Activated naive CD8-positive, alpha-beta T cell treated with anti-CD3 and anti-CD28 coated beads, Interleukin-2, amount 10 ng/mL, durations not matched to agents 7 days and 5 days (primary cell): ENCODE measurements around the gene HEXIM2. TPM values are rescaled to one million over a fixed set of nuclear protein-coding genes. Genes with fewer than 3 reads are reported as not detected.

Experiments used
- ATAC-seq: fragments of 150-1000 bp; cut with Tn5 transposase; one replicate; pipeline ENCODE4 v1.10.0; 2021; ENCODE audit warnings: low read depth, moderate library complexity
- POLR2A ChIA-PET: fragments of 350-600 bp; sonication (Branson Sonifier 250); formaldehyde crosslinking; loops from one replicate; lab custom pipeline; 2021; ENCODE audit warnings: antibody characterized with exemption; lab: Charles Lee
- DNase-seq: peaks from one replicate; pipeline ENCODE4 v3.0.0; 2021
- H3K27ac Mint-ChIP-seq: one replicate; pipeline ENCODE4 v1.8.0; 2022; ENCODE audit warnings: mild to moderate bottlenecking, mixed read lengths
- H3K27me3 Mint-ChIP-seq: one replicate; pipeline ENCODE4 v1.8.0; 2022; ENCODE audit warnings: mild to moderate bottlenecking, moderate library complexity, mixed read lengths
- H3K36me3 Mint-ChIP-seq: one replicate; pipeline ENCODE4 v1.8.0; 2021; ENCODE audit warnings: mild to moderate bottlenecking, mixed read lengths
- H3K4me1 Mint-ChIP-seq: one replicate; pipeline ENCODE4 v1.8.0; 2021; ENCODE audit warnings: mixed read lengths
- H3K4me3 Mint-ChIP-seq: one replicate; pipeline ENCODE4 v1.8.0; 2022; ENCODE audit warnings: mild to moderate bottlenecking, moderate library complexity, mixed read lengths
- H3K9me3 Mint-ChIP-seq: one replicate; pipeline ENCODE4 v1.8.0; 2021; ENCODE audit warnings: mixed read lengths
- total RNA-seq, 2 experiments: library from RNA; stranded (reverse); gene quantifications; one replicate each; pipeline ENCODE4 v1.2.3, GENCODE V29; 2021

Gene HEXIM2
- total RNA-seq, 2 experiments from 2014 or later, result 6.7 to 7.7 TPM

DNA sequence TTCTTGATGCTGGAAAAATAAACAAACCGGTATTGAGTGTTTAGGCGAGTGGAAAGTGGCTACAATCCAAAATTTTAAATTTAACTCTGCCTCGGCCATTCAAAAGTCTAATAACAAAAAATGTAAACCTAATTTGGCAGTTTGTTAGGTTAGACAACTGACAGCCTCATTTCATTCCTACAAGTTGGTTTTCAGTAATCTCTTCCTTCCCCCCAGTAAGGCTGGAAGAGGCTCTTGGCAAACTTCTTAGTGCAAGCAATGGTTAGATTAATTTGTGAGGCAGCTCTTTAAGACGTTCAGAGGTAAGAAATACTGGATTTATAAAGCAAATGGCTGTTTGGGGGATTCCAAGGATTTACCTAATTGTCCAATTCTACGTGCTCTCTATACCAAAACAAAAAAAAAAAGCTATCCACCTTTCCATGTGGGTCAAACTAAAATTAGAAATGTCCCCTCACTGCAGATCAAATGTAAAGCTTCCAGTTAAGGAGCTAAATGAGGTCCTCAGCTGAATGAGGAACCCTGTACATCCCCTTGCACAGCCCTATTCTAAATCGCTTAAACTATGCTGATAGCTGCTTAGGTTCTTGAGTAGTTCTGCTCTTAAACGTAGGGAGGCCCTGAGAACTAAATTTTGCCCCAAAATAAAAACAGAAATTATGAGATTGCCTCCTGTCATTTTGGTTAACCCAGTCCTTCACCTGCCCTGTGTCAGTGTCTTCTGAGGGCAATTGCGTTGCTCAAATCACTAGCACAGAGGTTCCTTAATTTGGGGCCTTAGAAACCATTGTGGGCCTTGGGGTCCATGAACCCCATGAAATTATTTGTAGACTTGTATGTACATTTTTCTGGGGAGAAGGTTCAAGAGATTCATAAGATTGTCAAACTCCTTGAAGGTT lies 10.5 kb upstream of the HEXIM2 start:
- ATAC-seq, result no peak
- H3K27me3 Mint-ChIP-seq, result no peaks in the 10 kb centered on the region
- no peak for DNase-seq
- no peaks in the 10 kb centered on the region for H3K9me3 Mint-ChIP-seq
- POLR2A ChIA-PET, result interaction anchor here (0.6 to 8.8 kb wide), 17 partner anchors 9 to 595 kb away, joined by 3 to 290 read pairs (median 4); partner anchors contain the start of genes ACBD4, FMNL1 and HEXIM2
- peaks cover 8% of the 10 kb centered on the region for H3K36me3 Mint-ChIP-seq
- peak overlapping the region; percentile 99 for H3K4me3 Mint-ChIP-seq
- H3K27ac Mint-ChIP-seq, result peak overlapping the region; percentile 78
- H3K4me1 Mint-ChIP-seq, result peaks cover 25% of the 10 kb centered on the region

DNA sequence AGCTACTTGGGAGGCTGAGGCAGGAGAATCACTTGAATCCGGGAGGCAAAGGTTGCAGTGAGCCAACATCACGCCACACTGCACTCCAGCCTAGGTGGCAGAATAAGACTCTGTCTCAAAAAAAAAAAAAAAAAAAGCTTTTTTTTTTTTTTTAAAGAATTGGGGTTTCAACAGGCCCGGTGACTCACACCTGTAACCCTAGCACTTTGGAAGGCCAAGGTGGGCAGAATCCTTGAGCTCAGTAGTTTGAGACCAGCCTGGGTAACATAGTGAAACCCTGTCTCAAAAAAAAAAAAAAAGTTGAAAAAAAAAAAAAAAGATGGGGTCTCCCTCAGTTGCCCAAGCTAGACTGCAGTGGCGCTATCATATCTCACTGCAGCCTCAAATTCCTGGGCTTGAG lies 6.6 kb upstream of the HEXIM2 start:
- DNase-seq, result no peak
- no peak for ATAC-seq
- POLR2A ChIA-PET, result interaction anchor here (0.6 to 1.5 kb wide), 7 partner anchors 18 to 837 kb away, joined by 3 to 9 read pairs (median 3); partner anchors contain the start of genes ACBD4 and FMNL1
- Mint-ChIP-seq H3K4me3 (no peak overlapping the region), H3K4me1 (peaks cover 33% of the 10 kb centered on the region), H3K36me3 (peaks cover 16% of the 10 kb centered on the region), H3K27ac (no peak overlapping the region), H3K27me3 (no peaks in the 10 kb centered on the region), H3K9me3 (no peaks in the 10 kb centered on the region)

DNA sequence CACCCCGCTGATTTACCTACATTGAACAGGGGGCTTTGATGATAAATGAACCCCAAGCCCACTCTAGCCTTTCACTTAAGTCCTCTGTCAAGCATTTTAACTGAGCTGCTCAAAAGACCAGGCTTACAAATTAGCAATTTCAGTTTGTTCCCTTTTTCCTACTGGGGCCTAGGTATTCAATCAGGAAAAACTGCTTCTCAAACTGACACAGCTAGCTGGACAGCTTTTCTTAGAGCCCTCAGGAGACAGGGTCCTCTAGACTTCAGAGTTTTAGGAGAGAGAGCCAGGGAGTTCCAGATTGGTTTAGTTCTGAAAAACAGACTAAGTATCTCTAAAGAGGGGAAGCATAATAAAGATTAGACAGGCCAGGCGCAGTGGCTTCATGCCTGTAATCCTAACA lies 6.2 kb upstream of the HEXIM2 start:
- DNase-seq (no peak), ATAC-seq (no peak)
- POLR2A ChIA-PET, result interaction anchor here (0.6 to 1.5 kb wide), 6 partner anchors 17 to 93 kb away, joined by 3 to 9 read pairs (median 4); partner anchors contain the start of genes ACBD4 and FMNL1
- H3K36me3 Mint-ChIP-seq, result peaks cover 16% of the 10 kb centered on the region
- H3K27ac Mint-ChIP-seq, result no peak overlapping the region
- no peaks in the 10 kb centered on the region for H3K27me3 Mint-ChIP-seq
- H3K4me1 Mint-ChIP-seq, result peaks cover 33% of the 10 kb centered on the region
- no peaks in the 10 kb centered on the region for H3K9me3 Mint-ChIP-seq
- no peak overlapping the region for H3K4me3 Mint-ChIP-seq

DNA sequence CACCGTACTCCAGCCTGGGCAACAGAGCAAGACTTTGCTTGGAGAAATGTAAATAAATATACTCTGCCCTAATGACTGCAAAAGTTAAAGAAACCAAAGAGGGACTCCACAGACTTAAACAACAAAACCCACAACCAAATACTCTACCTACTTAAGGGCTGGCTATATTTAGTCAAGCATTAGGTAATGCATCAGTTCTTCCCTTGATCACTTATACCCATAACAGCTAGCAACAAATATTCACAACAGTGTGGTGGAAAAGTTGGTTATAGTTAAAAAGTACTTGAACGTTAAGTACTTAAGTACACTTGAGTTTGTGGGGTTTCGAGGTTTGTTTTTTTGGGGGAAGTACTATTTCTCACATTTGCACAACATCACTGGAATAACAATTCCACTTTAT lies 5.4 kb upstream of the HEXIM2 start:
- peak overlapping the region; percentile 34 for H3K27ac Mint-ChIP-seq
- no peaks in the 10 kb centered on the region for H3K27me3 Mint-ChIP-seq
- DNase-seq (no peak), ATAC-seq (no peak)
- H3K36me3 Mint-ChIP-seq, result peaks cover 16% of the 10 kb centered on the region
- POLR2A ChIA-PET, result no interaction called here
- H3K4me3 Mint-ChIP-seq, result no peak overlapping the region
- peaks cover 27% of the 10 kb centered on the region for H3K4me1 Mint-ChIP-seq
- H3K9me3 Mint-ChIP-seq, result no peaks in the 10 kb centered on the region

DNA sequence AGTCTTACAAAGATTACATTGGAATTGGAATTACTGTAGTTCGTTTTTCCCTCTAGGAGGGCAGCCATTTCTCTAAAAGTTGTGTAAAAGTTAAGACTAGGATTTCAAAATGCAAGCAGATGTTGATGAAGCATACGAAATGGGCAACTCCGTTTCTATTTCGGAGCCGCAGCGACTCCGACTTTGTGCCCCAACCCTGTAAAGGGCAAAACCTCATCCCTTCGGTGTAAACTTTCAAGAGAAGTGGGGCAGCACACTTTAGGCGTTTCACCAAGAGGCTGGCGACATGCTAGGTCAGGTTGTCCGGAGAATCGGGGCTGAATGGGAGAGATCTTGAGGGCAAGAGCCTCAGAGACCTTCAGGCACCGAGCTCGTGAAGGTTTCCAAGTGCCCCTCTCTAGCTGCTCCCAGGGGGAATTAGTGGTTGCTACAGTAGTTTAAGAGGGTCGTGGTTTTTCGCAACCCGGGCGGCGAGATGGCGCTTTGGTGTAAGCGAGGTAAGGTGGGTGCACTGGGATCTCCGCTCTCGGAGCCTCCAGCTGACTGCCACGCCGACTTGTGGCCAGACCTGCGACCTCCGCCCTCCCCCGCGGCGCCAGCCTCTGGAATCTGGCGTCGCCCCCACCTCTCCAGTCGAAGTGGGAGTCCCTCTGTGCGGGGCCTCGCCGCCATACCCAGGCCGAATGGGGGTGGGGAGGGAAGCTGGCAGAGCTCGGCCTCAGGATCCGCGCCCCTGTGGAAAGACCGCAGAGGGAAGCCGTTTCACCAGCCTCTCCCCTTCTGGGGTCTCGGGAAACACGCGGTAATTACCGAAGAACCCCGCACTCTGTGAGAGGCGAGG lies 1.0 kb upstream of the HEXIM2 start:
- Mint-ChIP-seq H3K27me3 (no peaks in the 10 kb centered on the region), H3K9me3 (no peaks in the 10 kb centered on the region), H3K36me3 (peaks cover 17% of the 10 kb centered on the region), H3K27ac (peak overlapping the region; percentile 99), H3K4me3 (peak overlapping the region; percentile 99), H3K4me1 (peaks cover 38% of the 10 kb centered on the region)
- DNase-seq (no peak), ATAC-seq (peak; percentile 12)
- POLR2A ChIA-PET, result interaction anchor here (0.6 to 7.3 kb wide), 24 partner anchors 9 to 234 kb away, joined by 3 to 290 read pairs (median 5); partner anchors contain the start of genes ACBD4, C1QL1, HEXIM1 and MAP3K14

DNA sequence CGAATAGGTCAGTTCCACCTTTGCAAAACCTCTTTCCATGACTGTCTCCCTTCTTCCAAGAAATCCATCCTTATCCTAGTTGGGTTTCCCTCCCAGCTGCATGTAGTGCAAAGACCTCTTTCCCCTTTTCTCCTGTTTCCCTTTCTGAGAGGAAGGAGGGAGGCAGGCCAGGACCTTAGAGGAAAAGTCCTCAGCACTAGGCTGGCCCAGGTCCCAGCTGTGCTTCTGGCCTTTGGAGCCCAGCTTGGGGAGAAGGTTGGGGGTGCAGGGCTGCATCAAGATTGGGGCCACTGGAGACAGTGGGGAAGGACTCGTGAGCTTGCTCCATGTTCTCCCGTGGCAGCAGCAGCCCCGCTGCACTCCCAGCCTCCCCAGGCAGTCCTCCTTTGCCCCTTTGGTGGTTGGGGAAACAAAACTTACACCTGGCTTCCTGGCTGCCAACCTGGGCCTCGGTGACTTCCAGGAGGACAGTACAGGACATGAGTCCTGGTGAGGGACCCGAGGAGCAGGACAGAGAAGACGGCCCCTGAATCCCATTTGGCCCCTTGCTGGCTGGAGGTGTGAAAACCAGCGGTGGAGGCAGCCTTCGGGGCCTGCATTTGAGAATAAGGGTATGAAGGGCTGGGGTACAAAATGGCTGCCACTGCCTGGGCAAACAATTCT lies 481 bp downstream of the HEXIM2 start:
- Mint-ChIP-seq H3K27me3 (no peaks in the 10 kb centered on the region), H3K27ac (peak overlapping the region; percentile 99), H3K4me3 (peak overlapping the region; percentile 99), H3K9me3 (no peaks in the 10 kb centered on the region), H3K36me3 (peaks cover 19% of the 10 kb centered on the region), H3K4me1 (peaks cover 36% of the 10 kb centered on the region)
- DNase-seq (no peak), ATAC-seq (no peak)
- POLR2A ChIA-PET, result interaction anchor here (0.6 to 7.3 kb wide), 17 partner anchors 8 to 232 kb away, joined by 3 to 290 read pairs (median 6); partner anchors contain the start of genes ACBD4, HEXIM1 and MAP3K14

DNA sequence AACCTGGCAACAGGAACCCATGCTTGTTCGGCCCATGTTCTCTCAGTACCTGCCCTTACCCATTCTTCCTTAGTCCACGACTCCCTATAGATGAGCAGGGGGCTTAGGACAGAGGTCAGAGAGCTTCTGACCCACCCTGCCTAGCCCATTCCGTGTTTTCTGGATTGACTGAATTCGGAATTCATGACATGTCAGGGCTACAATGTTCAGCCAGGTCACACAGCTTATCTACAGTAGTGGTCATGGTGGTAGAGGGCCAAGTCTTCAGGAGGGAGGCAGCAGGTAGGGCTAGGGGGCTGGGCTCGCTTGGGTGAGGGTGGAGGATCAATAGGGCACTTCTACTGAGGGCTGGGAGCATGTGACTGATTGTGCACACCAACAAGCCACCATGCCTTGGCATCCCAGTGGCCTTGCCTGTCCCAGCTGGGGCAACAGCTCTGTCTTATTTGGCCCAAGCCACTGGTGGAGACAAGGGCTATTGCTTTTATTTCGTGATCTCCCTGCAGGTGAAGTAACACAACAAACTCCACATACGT lies 3.1 kb downstream of the HEXIM2 start:
- Mint-ChIP-seq H3K27ac (no peak overlapping the region), H3K4me3 (no peak overlapping the region), H3K9me3 (no peaks in the 10 kb centered on the region), H3K36me3 (peaks cover 6% of the 10 kb centered on the region), H3K27me3 (no peaks in the 10 kb centered on the region), H3K4me1 (peaks cover 23% of the 10 kb centered on the region)
- no peak for DNase-seq
- POLR2A ChIA-PET, result interaction anchor here (7.3 kb wide), 1 partner anchor 15 kb away, joined by 290 read pairs; the partner anchor contains the start of gene HEXIM1
- ATAC-seq, result no peak

DNA sequence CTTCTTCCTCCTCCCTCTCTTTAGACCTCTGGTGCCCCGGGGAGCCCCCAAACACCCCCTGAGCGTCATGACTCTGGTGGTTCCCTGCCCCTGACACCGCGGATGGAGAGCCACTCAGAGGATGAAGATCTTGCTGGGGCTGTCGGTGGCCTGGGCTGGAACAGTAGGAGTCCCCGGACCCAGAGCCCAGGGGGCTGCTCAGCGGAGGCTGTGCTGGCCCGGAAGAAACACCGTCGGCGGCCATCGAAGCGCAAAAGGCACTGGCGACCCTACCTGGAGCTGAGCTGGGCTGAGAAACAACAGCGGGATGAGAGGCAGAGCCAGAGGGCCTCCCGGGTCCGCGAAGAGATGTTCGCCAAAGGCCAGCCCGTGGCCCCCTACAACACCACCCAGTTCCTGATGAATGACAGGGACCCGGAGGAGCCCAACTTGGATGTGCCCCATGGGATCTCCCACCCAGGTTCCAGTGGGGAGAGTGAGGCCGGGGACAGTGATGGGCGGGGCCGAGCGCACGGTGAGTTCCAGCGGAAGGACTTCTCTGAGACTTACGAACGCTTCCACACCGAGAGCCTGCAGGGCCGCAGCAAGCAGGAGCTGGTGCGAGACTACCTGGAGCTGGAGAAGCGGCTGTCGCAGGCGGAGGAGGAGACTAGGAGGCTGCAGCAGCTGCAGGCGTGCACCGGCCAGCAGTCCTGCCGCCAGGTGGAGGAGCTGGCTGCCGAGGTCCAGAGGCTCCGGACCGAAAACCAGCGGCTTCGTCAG lies 7.5 kb downstream of the HEXIM2 start:
- no peak for DNase-seq
- ATAC-seq, result no peak
- peaks cover 3% of the 10 kb centered on the region for H3K36me3 Mint-ChIP-seq
- no peaks in the 10 kb centered on the region for H3K9me3 Mint-ChIP-seq
- no peak overlapping the region for H3K27ac Mint-ChIP-seq
- peaks cover 16% of the 10 kb centered on the region for H3K4me1 Mint-ChIP-seq
- H3K4me3 Mint-ChIP-seq, result no peak overlapping the region
- no peaks in the 10 kb centered on the region for H3K27me3 Mint-ChIP-seq
- POLR2A ChIA-PET, result interaction anchor here (0.9 kb wide), 1 partner anchor 8 kb away, joined by 5 read pairs; the partner anchor contains the start of gene HEXIM2

DNA sequence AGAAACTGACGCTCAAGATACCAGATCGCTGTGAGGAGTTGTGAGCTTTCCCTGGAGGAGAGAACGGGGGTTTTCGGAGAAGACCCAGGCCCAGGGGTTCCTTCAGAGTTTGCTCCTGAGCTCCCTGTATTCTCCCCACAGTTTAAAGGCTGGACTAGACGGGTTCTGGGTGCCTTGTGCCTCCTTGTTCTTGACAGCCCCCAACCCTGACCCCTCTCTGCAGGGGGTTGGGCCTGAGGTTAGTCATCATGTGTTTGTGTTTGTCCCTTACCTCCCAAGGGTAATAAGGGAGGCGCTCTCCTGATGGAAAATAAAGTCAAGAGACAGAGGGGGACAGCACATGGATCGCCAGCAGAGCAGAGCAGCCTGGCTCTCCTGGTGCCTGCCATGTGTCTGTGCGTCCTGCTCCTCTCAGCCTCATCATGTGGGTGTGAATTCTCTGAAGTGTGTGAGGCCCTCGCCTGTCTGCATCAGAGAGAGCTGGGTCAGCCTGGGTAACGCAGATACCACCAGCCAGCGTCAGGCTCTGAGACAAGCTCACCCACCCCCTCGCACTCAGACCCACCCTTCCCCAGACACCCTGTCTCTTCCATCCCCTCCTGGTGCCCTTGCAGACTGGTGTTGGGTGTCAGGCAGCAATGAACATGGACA lies 8.7 kb downstream of the HEXIM2 start:
- no peak for ATAC-seq
- Mint-ChIP-seq H3K4me1 (peaks cover 9% of the 10 kb centered on the region), H3K9me3 (no peaks in the 10 kb centered on the region), H3K36me3 (peaks cover 3% of the 10 kb centered on the region), H3K4me3 (no peak overlapping the region), H3K27ac (no peak overlapping the region), H3K27me3 (no peaks in the 10 kb centered on the region)
- no peak for DNase-seq
- POLR2A ChIA-PET, result interaction anchor here (0.9 to 4.0 kb wide), 4 partner anchors 9 to 48 kb away, joined by 5 to 74 read pairs (median 30); partner anchors contain the start of genes HEXIM1 and HEXIM2

DNA sequence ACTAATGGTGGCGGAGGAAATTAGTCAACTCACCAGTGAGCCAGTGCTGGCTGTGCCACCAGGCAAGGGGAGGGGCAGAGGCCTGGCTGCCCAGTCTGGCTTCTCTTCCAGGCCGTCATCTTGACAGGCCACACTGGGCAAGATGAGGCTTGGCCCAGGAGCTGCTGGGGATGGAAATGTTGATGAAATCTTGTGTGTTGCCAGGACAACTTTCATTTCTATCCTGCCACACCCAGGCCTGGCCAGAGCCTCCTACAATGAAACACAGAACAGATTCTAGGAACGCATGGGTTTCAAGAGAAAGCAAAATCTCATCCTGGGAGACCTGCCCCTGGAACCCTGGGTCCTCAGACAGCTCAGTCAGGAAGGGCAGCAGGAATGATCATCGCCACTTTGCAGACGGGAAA lies 9.3 kb downstream of the HEXIM2 start:
- H3K4me3 Mint-ChIP-seq, result no peak overlapping the region
- H3K36me3 Mint-ChIP-seq, result peaks cover 3% of the 10 kb centered on the region
- H3K27ac Mint-ChIP-seq, result peak overlapping the region; percentile 83
- H3K27me3 Mint-ChIP-seq, result no peaks in the 10 kb centered on the region
- H3K4me1 Mint-ChIP-seq, result peaks cover 8% of the 10 kb centered on the region
- POLR2A ChIA-PET, result interaction anchor here (1.0 to 4.0 kb wide), 3 partner anchors 10 to 48 kb away, joined by 5 to 74 read pairs (median 55); partner anchors contain the start of genes HEXIM1 and HEXIM2
- ATAC-seq, result no peak
- H3K9me3 Mint-ChIP-seq, result no peaks in the 10 kb centered on the region
- no peak for DNase-seq
